ENCODE data around the gene BRSK1. TPM values are rescaled to one million over a fixed set of nuclear protein-coding genes. Genes with fewer than 3 reads are reported as not detected.

The BRSK1 gene
- total and polyA plus RNA-seq, 2 of the 13 experiments (the other 11 are each of a cell fraction or from before 2014, with no cell fraction given) = 0.18 to 1.2 TPM

GRCh38 chr19:55279770-55280643, 3.8 kb upstream of the BRSK1 start, which contains the start of gene HSPBP1 (continued):
- TF ChIP-seq ZHX2 (IDR thresholded peaks at IDR 0.05; ENCODE audit: low read depth) = peak; percentile 71
- no peak for TF ChIP-seq ZHX2 (CRISPR knock-in tag; IDR thresholded peaks at IDR 0.05; ENCODE audit: borderline replicate concordance)
- no peak for TF ChIP-seq CBX5 (CRISPR knock-in tag; IDR thresholded peaks at IDR 0.05; ENCODE audit: borderline replicate concordance)
- TF ChIP-seq NFIC (IDR thresholded peaks at IDR 0.05; ENCODE audit: low read length) = no peak
- TF ChIP-seq TCF12 (IDR thresholded peaks at IDR 0.05) = no peak
- peak; percentile 78; the same call in 1 of the 2 replicates for TF ChIP-seq TCF12 (CRISPR knock-in tag; IDR thresholded peaks at IDR 0.05)
- TF ChIP-seq KDM2A (CRISPR knock-in tag; IDR thresholded peaks at IDR 0.05; ENCODE audit: borderline replicate concordance, low read depth) = peak; percentile 68; the same call in 1 of the 2 replicates
- no peak for TF ChIP-seq NFKBIZ (CRISPR knock-in tag; IDR thresholded peaks at IDR 0.05)
- TF ChIP-seq ZNF569 (CRISPR knock-in tag; IDR thresholded peaks at IDR 0.05; ENCODE audit: borderline replicate concordance) = no peak
- no peak for TF ChIP-seq FUBP1 (CRISPR knock-in tag; IDR thresholded peaks at IDR 0.05; ENCODE audit: borderline replicate concordance)
- TF ChIP-seq HNRNPK (IDR thresholded peaks at IDR 0.05; ENCODE audit: low read depth, low read length, poor library complexity, severe bottlenecking) = peak; percentile 69
- TF ChIP-seq ZNF337 (CRISPR knock-in tag; IDR thresholded peaks at IDR 0.05; ENCODE audit: borderline replicate concordance, low read depth) = no peak
- no peak; the same call in 1 of the 2 replicates for TF ChIP-seq MAZ (IDR thresholded peaks at IDR 0.05; ENCODE audit: borderline replicate concordance, low read depth, low read length)
- 0 out of 2 replicates have a peak, but pooled peaks have one; percentile 75 for TF ChIP-seq MAZ (CRISPR knock-in tag; IDR thresholded peaks at IDR 0.05; ENCODE audit: low read depth)
- TF ChIP-seq ZBTB39 (CRISPR knock-in tag; IDR thresholded peaks at IDR 0.05) = 0 out of 2 replicates have a peak, but pooled peaks have one; percentile 22
- no peak for TF ChIP-seq TMF1 (CRISPR knock-in tag; IDR thresholded peaks at IDR 0.05; ENCODE audit: low read depth)
- TF ChIP-seq PITX1 (CRISPR knock-in tag; IDR thresholded peaks at IDR 0.05) = peak; percentile 52; the same call in 1 of the 2 replicates
- no peak for TF ChIP-seq ATF5 (CRISPR knock-in tag; IDR thresholded peaks at IDR 0.05; ENCODE audit: low read depth)
